Osteoblast (primary cell): ENCODE data around the gene TMEM92. TPM values are rescaled to one million over a fixed set of nuclear protein-coding genes. Genes with fewer than 3 reads are reported as not detected.
A peak's percentile ranks its signal among the peaks of the same experiment; 100 is the strongest.

Experiments
- DNase-seq: peaks from one replicate; pipeline ENCODE4 v3.0.0; 2011; ENCODE audit warnings: low spot score, mixed read lengths; ENCODE audit not compliant: insufficient read length; ENCODE audit errors: missing footprints
- H2AFZ ChIP-seq: 2 replicates; pipeline ENCODE4 v1.6.0; 2011; ENCODE audit warnings: mild to moderate bottlenecking, low read length
- H3K27ac ChIP-seq: 2 replicates; pipeline ENCODE4 v1.5.1; 2011; ENCODE audit warnings: mild to moderate bottlenecking, low read depth, low read length, moderate library complexity
- H3K27me3 ChIP-seq: 2 replicates; pipeline ENCODE4 v1.6.0; 2012; ENCODE audit warnings: mild to moderate bottlenecking, control low read depth, inconsistent platforms, low read length, moderate library complexity; ENCODE audit not compliant: insufficient read depth
- H3K36me3 ChIP-seq: 2 replicates; pipeline ENCODE4 v1.5.1; 2011; ENCODE audit warnings: mild to moderate bottlenecking, low read length, control low read depth, moderate library complexity; ENCODE audit not compliant: insufficient read depth
- H3K4me1 ChIP-seq: 2 replicates; pipeline ENCODE4 v1.5.1; 2011; ENCODE audit warnings: mild to moderate bottlenecking, low read length, control low read depth, moderate library complexity; ENCODE audit not compliant: insufficient read depth
- H3K4me2 ChIP-seq: 2 replicates; pipeline ENCODE4 v1.6.0; 2011; ENCODE audit warnings: mild to moderate bottlenecking, low read length; ENCODE audit not compliant: insufficient read depth
- H3K4me3 ChIP-seq: fragments of 200-600 bp; sonication (generic); 3 replicates; pipeline ENCODE4 v1.5.1; 2012; ENCODE audit warnings: mild to moderate bottlenecking, low read length, inconsistent platforms; ENCODE audit not compliant: insufficient read depth
- H3K79me2 ChIP-seq: 2 replicates; pipeline ENCODE4 v1.6.0; 2012; ENCODE audit warnings: mild to moderate bottlenecking, low read length, control low read depth, inconsistent platforms; ENCODE audit not compliant: insufficient read depth
- H3K9me3 ChIP-seq: 2 replicates; pipeline ENCODE4 v1.5.1; 2011; ENCODE audit warnings: low read depth, low read length, control low read depth
- H4K20me1 ChIP-seq: 2 replicates; pipeline ENCODE4 v1.6.0; 2012; ENCODE audit warnings: mild to moderate bottlenecking, low read length, control low read depth; ENCODE audit not compliant: insufficient read depth
- total RNA-seq: library from RNA; depleted of rRNA; stranded (reverse); fragments of >200 nt; gene quantifications from 2 replicates; pipeline ENCODE4 v1.2.3, GENCODE V29; 2012
- TF ChIP-seq, protein P1 (sequence below): IDR thresholded peaks from 2 replicates; pipeline ENCODE4 v1.5.1; 2011; ENCODE audit warnings: mild to moderate bottlenecking, low read depth, low read length, moderate library complexity; ENCODE audit errors: extremely low read depth

The TMEM92 gene
- total RNA-seq, 1 donor, result 0.36 TPM

DNA sequence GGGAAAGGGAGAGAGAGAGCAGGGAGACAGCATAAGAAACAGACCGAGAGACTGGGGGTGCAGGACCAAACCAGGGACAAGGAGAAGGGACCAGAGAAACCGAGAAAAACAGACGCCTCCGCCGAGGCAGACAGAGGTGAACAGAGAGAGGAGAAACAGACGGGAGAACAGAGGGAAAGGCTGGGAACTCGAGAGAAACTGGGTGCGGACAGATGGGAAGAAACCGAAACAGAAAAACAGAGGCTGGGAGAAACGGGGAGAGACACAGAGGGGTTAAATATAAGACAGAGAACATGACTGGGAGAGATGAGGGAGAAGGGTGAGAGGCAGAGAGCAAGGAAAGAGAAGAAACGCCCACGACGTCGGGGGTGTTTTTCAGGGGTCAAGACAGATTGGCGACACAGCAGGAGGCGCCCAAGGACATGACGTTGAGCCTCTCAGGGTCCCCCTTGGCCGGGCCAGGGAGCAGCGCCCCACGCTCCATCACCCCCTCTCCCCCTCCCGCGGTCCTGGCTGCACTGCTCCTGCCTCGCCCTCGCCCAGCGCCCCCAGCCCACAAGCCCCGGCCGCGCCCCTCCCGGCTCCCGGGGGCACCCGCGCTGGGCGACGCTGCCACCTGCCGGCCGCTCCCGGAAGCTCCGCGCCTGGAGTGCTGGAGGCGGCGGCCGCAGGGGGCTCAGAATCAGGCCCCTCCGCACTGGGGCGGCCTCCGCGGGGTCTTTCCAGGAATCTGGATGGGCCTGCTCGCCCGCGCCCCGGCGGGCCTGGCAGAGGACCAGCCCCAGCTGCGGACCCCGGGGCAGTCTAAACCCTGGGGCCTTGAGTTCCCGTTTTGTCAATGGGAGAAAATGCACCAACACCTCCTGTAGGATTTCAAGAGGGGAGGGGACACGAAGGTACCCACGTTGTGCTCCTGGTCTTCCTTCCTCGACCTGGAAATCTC lies 1.3 kb upstream of the TMEM92 start:
- Histone ChIP-seq H3K4me1 (peaks cover 53% of the 10 kb centered on the region), H3K4me2 (peak overlapping the region; percentile 94), H4K20me1 (no peaks in the 10 kb centered on the region), H3K4me3 (peak overlapping the region; percentile 82), H3K9me3 (no peaks in the 10 kb centered on the region), H3K27me3 (no peaks in the 10 kb centered on the region), H3K79me2 (peaks cover 38% of the 10 kb centered on the region), H2AFZ (peak overlapping the region; percentile 90), H3K27ac (peak overlapping the region; percentile 94), H3K36me3 (no peaks in the 10 kb centered on the region)
- DNase-seq, result peak; percentile 95
- TF ChIP-seq, protein P1, sequence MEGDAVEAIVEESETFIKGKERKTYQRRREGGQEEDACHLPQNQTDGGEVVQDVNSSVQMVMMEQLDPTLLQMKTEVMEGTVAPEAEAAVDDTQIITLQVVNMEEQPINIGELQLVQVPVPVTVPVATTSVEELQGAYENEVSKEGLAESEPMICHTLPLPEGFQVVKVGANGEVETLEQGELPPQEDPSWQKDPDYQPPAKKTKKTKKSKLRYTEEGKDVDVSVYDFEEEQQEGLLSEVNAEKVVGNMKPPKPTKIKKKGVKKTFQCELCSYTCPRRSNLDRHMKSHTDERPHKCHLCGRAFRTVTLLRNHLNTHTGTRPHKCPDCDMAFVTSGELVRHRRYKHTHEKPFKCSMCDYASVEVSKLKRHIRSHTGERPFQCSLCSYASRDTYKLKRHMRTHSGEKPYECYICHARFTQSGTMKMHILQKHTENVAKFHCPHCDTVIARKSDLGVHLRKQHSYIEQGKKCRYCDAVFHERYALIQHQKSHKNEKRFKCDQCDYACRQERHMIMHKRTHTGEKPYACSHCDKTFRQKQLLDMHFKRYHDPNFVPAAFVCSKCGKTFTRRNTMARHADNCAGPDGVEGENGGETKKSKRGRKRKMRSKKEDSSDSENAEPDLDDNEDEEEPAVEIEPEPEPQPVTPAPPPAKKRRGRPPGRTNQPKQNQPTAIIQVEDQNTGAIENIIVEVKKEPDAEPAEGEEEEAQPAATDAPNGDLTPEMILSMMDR, result peak; percentile 55

DNA sequence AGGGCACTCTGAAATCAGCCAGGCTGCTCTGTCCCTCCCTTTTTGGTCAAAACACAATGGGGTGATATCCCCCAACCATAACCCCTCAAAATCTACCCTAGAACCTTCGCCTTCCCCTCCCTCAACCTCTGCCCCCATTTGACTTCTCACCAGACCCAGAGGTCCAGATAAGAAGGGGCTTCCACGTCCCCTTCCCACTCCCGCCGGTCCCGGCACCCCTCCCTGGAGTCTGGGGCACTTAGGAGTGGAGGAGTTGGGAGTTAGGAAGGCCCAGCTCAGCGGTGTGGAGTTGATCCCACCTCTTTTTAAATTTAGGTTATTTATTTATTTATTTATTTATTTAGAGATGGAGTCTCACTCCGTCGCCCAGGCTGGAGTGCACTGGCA lies 619 bp upstream of the TMEM92 start:
- Histone ChIP-seq H3K36me3 (no peaks in the 10 kb centered on the region), H3K79me2 (peaks cover 32% of the 10 kb centered on the region), H3K4me1 (peaks cover 46% of the 10 kb centered on the region), H3K27ac (peak overlapping the region; percentile 94), H3K9me3 (no peaks in the 10 kb centered on the region), H4K20me1 (no peaks in the 10 kb centered on the region), H3K27me3 (no peaks in the 10 kb centered on the region), H2AFZ (peak overlapping the region; percentile 80), H3K4me3 (peak overlapping the region; percentile 82), H3K4me2 (peak overlapping the region; percentile 94)
- TF ChIP-seq, protein P1, result no peak
- no peak for DNase-seq

DNA sequence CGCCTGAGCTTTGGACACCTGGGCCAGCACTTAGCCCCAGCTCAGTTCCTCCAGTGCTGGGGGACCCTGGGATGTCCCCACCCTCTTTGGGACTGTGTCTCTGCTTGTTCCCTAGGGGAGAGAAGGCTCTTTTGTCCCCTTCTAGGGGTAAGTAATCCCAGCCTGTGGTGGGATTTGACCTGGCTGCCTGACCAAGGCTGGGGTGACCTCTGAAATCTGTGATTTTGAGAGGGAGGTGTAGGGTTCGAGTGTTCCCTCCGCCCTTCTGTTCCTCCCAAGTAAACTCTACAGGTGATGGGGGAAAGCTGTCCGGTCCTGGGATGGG lies 593 bp downstream of the TMEM92 start:
- Histone ChIP-seq H3K9me3 (no peaks in the 10 kb centered on the region), H3K4me1 (peaks cover 44% of the 10 kb centered on the region), H3K27me3 (no peaks in the 10 kb centered on the region), H3K36me3 (no peaks in the 10 kb centered on the region), H4K20me1 (no peaks in the 10 kb centered on the region), H3K27ac (no peak overlapping the region), H3K4me2 (no peak overlapping the region), H3K79me2 (peaks cover 20% of the 10 kb centered on the region), H2AFZ (no peak overlapping the region), H3K4me3 (no peak overlapping the region)
- TF ChIP-seq, protein P1, result no peak
- DNase-seq, result peak; percentile 55

DNA sequence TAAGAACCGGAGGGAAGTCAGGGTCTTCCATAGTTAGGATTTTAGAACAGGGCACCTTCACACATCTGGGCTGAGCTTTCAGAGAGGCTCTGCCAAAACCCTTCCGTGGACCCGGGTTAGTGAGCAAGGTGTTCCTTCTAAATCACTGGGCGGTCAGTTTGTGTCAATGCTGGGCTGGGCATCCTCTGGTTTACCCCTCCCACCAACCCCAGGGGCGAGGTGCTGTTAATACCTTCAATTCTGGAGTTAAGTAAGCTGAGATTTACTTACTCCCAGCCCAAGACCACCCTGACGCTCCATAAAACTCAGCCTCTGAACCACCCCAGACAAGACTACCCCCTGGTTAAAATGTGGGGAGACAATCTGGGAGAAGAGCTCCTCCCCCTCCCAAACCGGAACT lies 1.0 kb downstream of the TMEM92 start:
- no peak for DNase-seq
- Histone ChIP-seq H3K9me3 (no peaks in the 10 kb centered on the region), H3K27ac (no peak overlapping the region), H3K4me1 (peaks cover 40% of the 10 kb centered on the region), H3K4me2 (no peak overlapping the region), H4K20me1 (no peaks in the 10 kb centered on the region), H3K27me3 (no peaks in the 10 kb centered on the region), H3K4me3 (no peak overlapping the region), H2AFZ (no peak overlapping the region), H3K36me3 (no peaks in the 10 kb centered on the region), H3K79me2 (peaks cover 15% of the 10 kb centered on the region)
- TF ChIP-seq, protein P1, result no peak
